HepG2 (cell line): ENCODE measurements around the gene SH3YL1. TPM values are rescaled to one million over a fixed set of nuclear protein-coding genes. Genes with fewer than 3 reads are reported as not detected.

ENCODE experiments used
- ATAC-seq: fragments of 200-7000 bp; cut with Tn5 transposase; 3 replicates; pipeline ENCODE4 v1.9.1; 2020; ENCODE audit warnings: mild to moderate bottlenecking, moderate library complexity
- BruUV-seq: library from RNA; stranded (reverse); fragments of 400-500 nt; replicated peaks from 2 replicates; lab custom pipeline; 2021; lab: Mats Ljungman, UMichigan
- CTCF ChIA-PET: fragments of 300-600 bp; formaldehyde crosslinking; extraction: SDS; loops from one replicate; lab custom pipeline; 2021; ENCODE audit warnings: low total read pairs, inconsistent platforms, low intra/inter-chr PET ratio; lab: Yijun Ruan, JAX
- POLR2A ChIA-PET: fragments of 350-600 bp; sonication (Branson Sonifier 250); formaldehyde crosslinking; loops from one replicate; lab custom pipeline; 2020; ENCODE audit warnings: antibody characterized with exemption, inconsistent platforms; lab: Yijun Ruan, JAX
- DNase-seq: peaks from one replicate; pipeline ENCODE4 v3.0.0-alpha.2; 2015; ENCODE audit warnings: low spot score
- FAIRE-seq: peaks from 3 replicates; lab custom pipeline; 2011; peaks lifted over from hg19 to GRCh38; lab: Jason Lieb, UNC
- H2AFZ ChIP-seq: one replicate; pipeline ENCODE4 v1.6.1; 2011; ENCODE audit warnings: low read length, inconsistent platforms
- H3K27ac ChIP-seq: fragments of 300-600 bp; 3 replicates; pipeline ENCODE4 v1.8.0; 2011; ENCODE audit warnings: mixed run types, mild to moderate bottlenecking, mixed read lengths, low read length, inconsistent platforms; ENCODE audit not compliant: insufficient read depth; ENCODE audit errors: extremely low read length
- H3K27me3 ChIP-seq, 2 experiments: fragments of 200-600 bp in 1 of 2; 2 replicates in 1 of 2; 3 replicates in 1 of 2; pipeline versions ENCODE4 v1.6.0 to v1.8.0; 2011; ENCODE audit warnings: low read length in 2 of 2, mild to moderate bottlenecking in 2 of 2, moderate library complexity in 2 of 2, inconsistent platforms in 1 of 2; ENCODE audit not compliant: insufficient read depth in 2 of 2, control insufficient read depth in 1 of 2
- H3K36me3 ChIP-seq, 2 experiments: fragments of 200-600 bp in 1 of 2; replicated peaks in 1 of 2; 2 replicates in 1 of 2; 3 replicates in 1 of 2; pipeline versions ENCODE4 v1.5.1 to v1.8.0; 2011; ENCODE audit warnings: low read length in 2 of 2, inconsistent platforms in 1 of 2; ENCODE audit not compliant: insufficient read depth in 2 of 2, control insufficient read depth in 1 of 2
- H3K4me1 ChIP-seq: 2 replicates; pipeline ENCODE4 v1.5.1; 2012; ENCODE audit warnings: low read length, inconsistent platforms; ENCODE audit not compliant: insufficient read depth
- H3K4me2 ChIP-seq: 2 replicates; pipeline ENCODE4 v1.6.0; 2011; ENCODE audit warnings: low read depth, low read length, inconsistent platforms
- H3K4me3 ChIP-seq, 3 experiments: fragments of 200-600 bp in 1 of 3; sonication (generic), shearing (Covaris generic) in 1 of 3; replicated peaks in 1 of 3; 2 replicates each; pipeline ENCODE4 v1.5.1; 2011 to 2016; ENCODE audit warnings: low read length in 3 of 3, inconsistent platforms in 2 of 3, low read depth in 2 of 3, mild to moderate bottlenecking in 2 of 3, control low read depth in 1 of 3, mixed read lengths in 1 of 3; ENCODE audit not compliant: insufficient read depth in 1 of 3
- H3K79me2 ChIP-seq: one replicate; pipeline ENCODE4 v1.6.1; 2011; ENCODE audit warnings: low read length, inconsistent platforms; ENCODE audit not compliant: insufficient read depth
- H3K9ac ChIP-seq: 2 replicates; pipeline ENCODE4 v1.6.0; 2011; ENCODE audit warnings: mild to moderate bottlenecking, low read depth, low read length, inconsistent platforms; ENCODE audit not compliant: insufficient read depth
- H3K9me3 ChIP-seq: 2 replicates; pipeline ENCODE4 v1.5.1; 2012; ENCODE audit warnings: mild to moderate bottlenecking, low read length
- H4K20me1 ChIP-seq: 2 replicates; pipeline ENCODE4 v1.6.0; 2011; ENCODE audit warnings: inconsistent platforms, mild to moderate bottlenecking, low read length, moderate library complexity; ENCODE audit not compliant: insufficient read depth
- KDM2A ChIP-seq: sonication (generic); formaldehyde crosslinking; IDR thresholded peaks from 2 replicates; pipeline ENCODE4 v1.4.0; 2020; ENCODE audit warnings: low read depth, missing genetic modification reagents, borderline replicate concordance
- NR2F6 ChIP-seq, 2 experiments: IDR thresholded peaks; 2 replicates each; pipeline ENCODE4 v1.6.1; 2016; ENCODE audit warnings: antibody characterized with exemption in 1 of 2, mild to moderate bottlenecking in 1 of 2
- ZBTB26 ChIP-seq: IDR thresholded peaks from 2 replicates; pipeline ENCODE4 v1.6.1; 2016; ENCODE audit warnings: missing compliant biosample characterization, missing genetic modification reagents, borderline replicate concordance
- ZNF280D ChIP-seq: sonication (generic); formaldehyde crosslinking; IDR thresholded peaks from 2 replicates; pipeline ENCODE4 v1.5.1; 2020; ENCODE audit warnings: mild to moderate bottlenecking, missing genetic modification reagents
- ZNF326 ChIP-seq: sonication (generic); formaldehyde crosslinking; IDR thresholded peaks from 2 replicates; pipeline ENCODE4 v1.4.0; 2020; ENCODE audit warnings: missing genetic modification reagents, borderline replicate concordance
- ZNF619 ChIP-seq: sonication (generic); formaldehyde crosslinking; IDR thresholded peaks from 2 replicates; pipeline ENCODE4 v1.4.0; 2020; ENCODE audit warnings: mild to moderate bottlenecking, missing genetic modification reagents
- WGBS: methylation state at CpG from one replicate; pipeline ENCODE4 v1.1.6; 2017; ENCODE audit warnings: low lambda C conversion rate; 5-methylcytosine and 5-hydroxymethylcytosine counted together
- in situ Hi-C: cut with HindIII; loops from 2 replicates; pipeline ENCODE4 v1.10.0; 2017; ENCODE audit warnings: low pct_unique_long_range_greater_than_20kb; ENCODE audit not compliant: extremely low pct_ligation_motif_present
- intact Hi-C: fragments of 100-400 bp; cut with micrococcal nuclease; formaldehyde crosslinking; loops from one replicate; pipeline ENCODE4 v1.10.0; 2022; ENCODE audit not compliant: unreplicated experiment
- polyA plus RNA-seq, 8 experiments: library from polyadenylated mRNA; depleted of rRNA in 3 of 8; stranded (reverse) in 7 of 8; unstranded in 1 of 8; fragments of >200 nt; fragmentation: Illumina TruSeq in 4 of 8; extraction: Trizol in 4 of 8; gene quantifications; 2 replicates each; pipeline versions ENCODE4 v1.2.1 to v1.2.3, GENCODE V29; 2011 to 2016; ENCODE audit warnings: low read depth in 4 of 8, missing spikeins in 1 of 8, mixed read lengths in 1 of 8; ENCODE audit not compliant: insufficient read depth in 1 of 8
- total RNA-seq, 5 experiments: library from RNA; depleted of rRNA; stranded (reverse); fragments of >200 nt; fragmentation: Illumina TruSeq; extraction: Trizol; gene quantifications; 2 replicates each; pipeline ENCODE4 v1.2.3, GENCODE V29; 2016; ENCODE audit warnings: low read depth in 1 of 5

SH3YL1 gene
- total and polyA plus RNA-seq, 2 of the 13 experiments (the other 11 are each of a cell fraction or from before 2014, with no cell fraction given): 13.0 to 48.2 TPM

- Histone ChIP-seq H3K36me3 (no peaks in the 10 kb centered on the region; a peak in 1 of 5 replicates), H3K4me2 (no peak overlapping the region), H4K20me1 (no peaks in the 10 kb centered on the region), H2AFZ (no peak overlapping the region), H3K79me2 (peaks cover 4% of the 10 kb centered on the region), H3K27ac (no peak overlapping the region), H3K4me3 (no peak overlapping the region), H3K4me1 (peaks cover 50% of the 10 kb centered on the region), H3K9ac (no peak overlapping the region), H3K9me3 (peaks cover 5% of the 10 kb centered on the region; the same call in 1 of the 2 replicates), H3K27me3 (no peaks in the 10 kb centered on the region)
- 92% methylated on average over 7 of the region's 7 CpGs for WGBS
- FAIRE-seq (no peak), ATAC-seq (no peak), DNase-seq (no peak)
- no TSS peak for BruUV-seq
- in situ Hi-C loops (no loop called here), intact Hi-C loops (no loop called here)
- ChIA-PET CTCF (no interaction called here), POLR2A (no interaction called here)
- TF ChIP-seq ZBTB26 (CRISPR knock-in tag) (no peak), ZNF326 (CRISPR knock-in tag) (no peak), KDM2A (CRISPR knock-in tag) (no peak), ZNF280D (CRISPR knock-in tag) (no peak), ZNF619 (CRISPR knock-in tag) (no peak), NR2F6 (IDR thresholded peaks at IDR 0.05) (no peak), NR2F6 (CRISPR knock-in tag; IDR thresholded peaks at IDR 0.05) (no peak)
Measured at GRCh38 chr2:254241-254640, 9.6 kb downstream of the SH3YL1 start.
